ENCODE measurements around the gene TTC7B.

DNA sequence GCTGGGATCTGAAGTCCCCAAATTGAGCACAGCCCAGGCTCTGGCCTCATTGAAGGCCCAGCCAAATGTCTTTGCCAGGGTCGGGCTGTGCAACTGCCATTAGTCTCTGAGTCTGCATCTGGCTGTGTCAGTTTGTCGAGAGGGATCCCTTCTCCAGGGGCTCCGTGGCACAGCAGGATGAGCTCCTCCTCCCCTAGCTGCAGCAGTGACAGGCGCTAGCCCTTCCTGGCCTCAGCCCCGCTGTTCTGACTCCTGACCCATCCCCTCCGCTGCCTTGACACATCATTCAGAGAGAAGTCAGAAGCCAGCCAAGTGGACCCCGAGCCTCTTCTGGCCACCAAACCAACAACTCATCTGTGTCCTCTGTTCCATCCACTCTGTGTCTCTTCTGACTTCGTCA lies 231.1 kb downstream of the TTC7B start:
- TF ChIP-seq, protein P1, sequence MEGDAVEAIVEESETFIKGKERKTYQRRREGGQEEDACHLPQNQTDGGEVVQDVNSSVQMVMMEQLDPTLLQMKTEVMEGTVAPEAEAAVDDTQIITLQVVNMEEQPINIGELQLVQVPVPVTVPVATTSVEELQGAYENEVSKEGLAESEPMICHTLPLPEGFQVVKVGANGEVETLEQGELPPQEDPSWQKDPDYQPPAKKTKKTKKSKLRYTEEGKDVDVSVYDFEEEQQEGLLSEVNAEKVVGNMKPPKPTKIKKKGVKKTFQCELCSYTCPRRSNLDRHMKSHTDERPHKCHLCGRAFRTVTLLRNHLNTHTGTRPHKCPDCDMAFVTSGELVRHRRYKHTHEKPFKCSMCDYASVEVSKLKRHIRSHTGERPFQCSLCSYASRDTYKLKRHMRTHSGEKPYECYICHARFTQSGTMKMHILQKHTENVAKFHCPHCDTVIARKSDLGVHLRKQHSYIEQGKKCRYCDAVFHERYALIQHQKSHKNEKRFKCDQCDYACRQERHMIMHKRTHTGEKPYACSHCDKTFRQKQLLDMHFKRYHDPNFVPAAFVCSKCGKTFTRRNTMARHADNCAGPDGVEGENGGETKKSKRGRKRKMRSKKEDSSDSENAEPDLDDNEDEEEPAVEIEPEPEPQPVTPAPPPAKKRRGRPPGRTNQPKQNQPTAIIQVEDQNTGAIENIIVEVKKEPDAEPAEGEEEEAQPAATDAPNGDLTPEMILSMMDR (conservative IDR thresholded peaks at IDR 0.05 in 1 of 2, IDR thresholded peaks at IDR 0.05 in 1 of 2; ENCODE audit: low read depth in 1 of 2, low read length in 2 of 2) = no peak
- no peak for TF ChIP-seq EZH2 (IDR thresholded peaks at IDR 0.05; ENCODE audit: low read length, missing control alignments)

Data from fibroblast of lung (primary cell).